ENCODE results near the gene CSTB.

GRCh38 chr21:43815991-43816390 is 39.9 kb upstream of the CSTB start:
- TF ChIP-seq, protein P1, sequence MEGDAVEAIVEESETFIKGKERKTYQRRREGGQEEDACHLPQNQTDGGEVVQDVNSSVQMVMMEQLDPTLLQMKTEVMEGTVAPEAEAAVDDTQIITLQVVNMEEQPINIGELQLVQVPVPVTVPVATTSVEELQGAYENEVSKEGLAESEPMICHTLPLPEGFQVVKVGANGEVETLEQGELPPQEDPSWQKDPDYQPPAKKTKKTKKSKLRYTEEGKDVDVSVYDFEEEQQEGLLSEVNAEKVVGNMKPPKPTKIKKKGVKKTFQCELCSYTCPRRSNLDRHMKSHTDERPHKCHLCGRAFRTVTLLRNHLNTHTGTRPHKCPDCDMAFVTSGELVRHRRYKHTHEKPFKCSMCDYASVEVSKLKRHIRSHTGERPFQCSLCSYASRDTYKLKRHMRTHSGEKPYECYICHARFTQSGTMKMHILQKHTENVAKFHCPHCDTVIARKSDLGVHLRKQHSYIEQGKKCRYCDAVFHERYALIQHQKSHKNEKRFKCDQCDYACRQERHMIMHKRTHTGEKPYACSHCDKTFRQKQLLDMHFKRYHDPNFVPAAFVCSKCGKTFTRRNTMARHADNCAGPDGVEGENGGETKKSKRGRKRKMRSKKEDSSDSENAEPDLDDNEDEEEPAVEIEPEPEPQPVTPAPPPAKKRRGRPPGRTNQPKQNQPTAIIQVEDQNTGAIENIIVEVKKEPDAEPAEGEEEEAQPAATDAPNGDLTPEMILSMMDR (conservative IDR thresholded peaks at IDR 0.05; ENCODE audit: low read length): no peak
- no peak for TF ChIP-seq EZH2phosphoT487 (IDR thresholded peaks at IDR 0.05; ENCODE audit: borderline replicate concordance)

Measured in Loucy (cell line).